ENCODE results near the gene SCIMP.
"Not testable (repeated sequence)": the region's sequence is repeated elsewhere in the genome, so short reads cannot be mapped to it uniquely, and the experiment has no call there.

The SCIMP gene

DNA sequence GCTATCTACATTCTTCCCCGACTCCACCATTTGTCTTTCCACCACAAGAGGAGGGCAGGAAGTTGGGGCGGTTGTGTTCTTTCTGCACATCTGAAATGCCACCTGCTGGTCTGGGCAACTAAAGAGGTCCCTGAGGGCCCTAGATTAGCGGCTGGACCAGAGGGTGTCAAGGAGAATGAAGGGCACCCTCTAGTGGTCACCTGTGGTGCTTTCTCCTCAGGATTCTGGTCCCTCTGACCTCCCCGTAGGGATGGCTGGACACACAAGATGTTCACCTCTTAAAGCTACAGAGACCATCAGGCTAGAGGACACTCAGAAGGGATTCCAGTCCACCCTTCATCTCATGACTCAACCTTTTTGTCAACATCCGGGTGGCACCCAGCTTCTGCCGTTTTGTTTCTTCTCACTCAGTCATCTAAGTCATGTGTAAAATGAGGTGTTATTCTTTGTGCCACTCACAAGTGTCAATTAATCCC lies 2.9 kb upstream of the SCIMP start:
- peak; percentile 58 for DNase-seq (ENCODE audit: low spot score)

DNA sequence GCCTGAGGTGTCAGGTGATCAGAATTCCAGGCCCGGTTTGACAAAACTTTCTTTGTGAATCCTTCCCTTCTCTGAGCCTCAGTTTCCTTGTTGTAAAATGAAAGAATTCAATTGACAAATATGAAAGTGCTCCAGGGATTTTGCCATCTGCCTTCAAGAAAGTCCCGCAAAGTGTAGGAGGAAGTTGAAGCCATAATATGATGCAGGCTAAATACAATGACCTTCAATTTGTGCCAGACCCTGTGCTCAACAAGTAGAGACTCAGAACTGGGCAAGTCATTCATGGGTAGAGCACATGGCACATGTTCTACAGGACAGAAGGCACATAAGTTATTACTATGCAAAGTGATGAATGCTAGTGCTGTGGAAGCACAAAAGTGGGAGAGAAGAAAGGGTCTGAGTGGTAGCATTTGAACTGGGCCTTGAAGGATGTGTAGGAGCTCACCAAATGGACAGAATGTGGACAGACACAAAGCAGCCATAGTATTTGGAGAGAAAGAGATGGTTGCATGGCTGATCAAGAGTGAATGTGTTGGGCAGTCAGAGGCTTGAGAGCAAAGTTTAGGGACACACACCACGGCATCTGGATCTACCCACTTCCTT lies 2.4 kb upstream of the SCIMP start:
- no peak for DNase-seq (ENCODE audit: low spot score)

DNA sequence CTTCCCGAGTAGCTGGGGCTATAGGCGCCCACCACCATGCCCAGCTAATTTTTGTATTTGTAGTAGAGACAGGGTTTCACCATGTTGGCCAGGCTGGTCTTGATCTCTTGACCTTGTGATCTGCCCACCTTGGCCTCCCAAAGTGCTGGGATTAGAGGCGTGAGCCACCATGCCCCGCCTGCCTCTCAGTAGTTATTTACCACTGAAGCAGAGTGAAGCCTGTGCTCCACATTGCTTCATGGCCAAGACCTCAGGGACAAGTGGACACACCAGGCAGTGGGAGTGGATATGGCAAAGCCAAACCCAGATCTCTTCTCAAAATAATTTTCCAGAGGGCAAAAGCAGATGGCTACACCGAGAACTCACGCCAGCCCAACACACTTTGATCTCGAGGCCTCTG lies 1.2 kb downstream of the SCIMP start:
- not testable (repeated sequence) for DNase-seq (ENCODE audit: low spot score)

DNA sequence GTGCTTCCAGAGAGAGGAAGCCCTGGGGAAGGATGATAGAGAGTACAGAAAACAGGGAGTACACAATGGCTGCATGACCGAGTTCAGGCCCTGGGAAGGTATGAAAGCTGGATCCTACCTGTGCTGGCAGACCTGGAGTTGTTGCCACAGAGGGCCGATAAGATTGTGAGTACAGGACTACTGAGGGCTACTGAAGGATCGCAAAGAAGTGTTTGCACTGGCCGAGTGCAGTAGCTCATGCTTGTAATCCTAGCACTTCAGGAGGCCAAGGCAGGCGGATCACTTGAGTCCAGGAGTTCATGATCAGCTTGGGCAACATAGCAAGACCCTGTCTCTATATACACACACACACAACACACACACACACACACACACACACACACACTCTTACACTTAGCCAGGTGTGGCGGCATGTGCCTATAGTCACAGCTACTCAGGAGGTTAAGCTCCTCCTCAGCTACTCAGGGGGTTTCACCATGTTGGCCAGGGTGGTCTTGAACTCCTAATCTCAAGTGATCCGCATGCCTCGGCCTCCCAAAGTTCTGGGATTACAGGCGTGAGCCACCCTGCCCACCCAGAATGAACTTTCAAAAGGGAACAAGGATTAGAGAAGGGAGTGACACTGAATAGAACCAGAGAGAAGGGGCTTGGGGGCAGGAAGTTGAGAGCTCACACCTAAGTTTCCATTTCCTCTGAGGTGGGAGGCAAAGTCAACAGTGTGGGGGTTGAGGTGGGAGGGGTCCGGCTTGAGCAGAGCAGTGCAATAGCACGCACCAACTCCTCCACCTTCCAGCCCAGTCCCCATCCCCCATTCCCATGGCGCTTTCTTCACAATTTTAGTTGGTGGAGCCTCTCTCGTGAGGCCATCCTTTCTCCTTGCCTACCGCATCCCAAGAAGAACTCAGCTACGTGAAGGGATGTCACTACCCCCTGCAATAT lies 7.5 kb downstream of the SCIMP start:
- no peak for DNase-seq (ENCODE audit: low spot score)

DNA sequence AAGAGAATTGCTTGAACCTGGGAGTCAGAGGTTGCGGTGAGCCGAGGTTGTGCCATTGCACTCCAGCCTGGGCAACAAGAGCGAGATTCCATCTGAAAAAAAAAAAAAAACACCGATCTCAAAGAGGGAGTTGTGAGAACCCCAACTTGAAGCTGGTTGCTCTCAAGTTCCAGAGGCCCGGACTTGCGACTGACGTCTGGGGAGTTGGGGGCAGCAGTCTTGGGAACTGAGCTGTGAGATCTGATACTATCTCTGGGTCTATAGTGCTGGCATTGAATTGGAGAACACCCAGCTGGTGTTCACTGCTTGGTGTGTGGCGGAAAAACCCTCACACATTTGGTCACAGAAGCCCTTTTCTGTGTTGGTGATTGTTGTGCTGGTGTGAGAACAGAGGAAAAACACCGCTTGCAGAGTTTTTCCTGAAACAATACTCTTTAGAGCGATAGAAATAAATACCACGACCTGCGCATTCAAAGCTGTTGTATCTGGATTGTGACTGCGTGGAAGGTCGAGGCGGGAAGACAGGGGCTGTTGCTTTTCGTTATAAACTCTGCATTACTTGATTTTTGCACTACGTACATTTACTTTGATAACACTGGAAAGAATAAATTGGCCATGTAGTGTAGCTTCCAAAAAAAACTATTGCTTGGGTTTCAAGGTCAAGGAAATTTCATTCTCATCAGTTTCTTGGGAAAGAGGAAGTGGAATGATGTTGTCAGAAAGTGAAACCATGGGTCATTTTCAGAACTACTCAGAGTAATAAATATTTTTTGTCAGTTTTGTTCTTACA lies 8.8 kb downstream of the SCIMP start:
- DNase-seq (ENCODE audit: low spot score): no peak

DNA sequence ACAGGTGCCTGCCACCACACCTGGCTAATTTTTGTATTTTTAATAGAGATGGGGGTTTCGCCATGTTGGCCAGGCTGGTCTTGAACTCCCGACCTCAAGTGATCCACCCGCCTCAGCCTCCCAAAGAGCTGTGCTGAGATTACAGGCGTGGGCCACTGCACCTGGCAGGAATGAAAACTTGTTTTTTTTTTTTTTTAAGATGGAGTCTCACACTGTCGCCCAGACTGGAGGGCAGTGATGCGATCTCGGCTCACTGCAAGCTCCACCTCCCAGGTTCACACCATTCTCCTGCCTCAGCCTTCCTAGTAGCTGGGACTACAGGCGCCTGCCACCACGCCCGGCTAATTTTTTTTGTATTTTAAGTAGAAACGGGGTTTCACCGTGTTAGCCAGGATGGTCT lies 12.7 kb downstream of the SCIMP start:
- not testable (repeated sequence) for DNase-seq (ENCODE audit: low spot score)

DNA sequence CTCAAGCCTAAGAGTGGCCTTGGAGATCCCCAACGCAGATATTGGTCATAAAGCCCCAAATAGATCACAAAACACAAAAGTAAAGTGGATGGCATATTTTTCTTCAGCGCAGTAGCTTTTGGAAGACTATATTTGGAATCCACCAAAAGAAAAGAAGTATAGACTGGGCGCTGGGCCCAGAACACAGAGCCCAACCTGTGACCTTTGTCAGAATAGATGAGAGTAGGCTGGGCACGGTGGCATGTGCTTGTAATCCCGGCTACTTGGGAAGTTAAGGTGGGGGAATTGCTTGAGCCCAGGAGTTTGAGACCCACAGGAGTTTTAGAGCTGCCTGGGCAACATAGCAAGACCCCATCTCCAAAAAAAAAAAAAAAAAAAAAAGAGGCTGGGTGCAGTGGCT lies 14.6 kb downstream of the SCIMP start:
- no peak for DNase-seq (ENCODE audit: low spot score)

DNA sequence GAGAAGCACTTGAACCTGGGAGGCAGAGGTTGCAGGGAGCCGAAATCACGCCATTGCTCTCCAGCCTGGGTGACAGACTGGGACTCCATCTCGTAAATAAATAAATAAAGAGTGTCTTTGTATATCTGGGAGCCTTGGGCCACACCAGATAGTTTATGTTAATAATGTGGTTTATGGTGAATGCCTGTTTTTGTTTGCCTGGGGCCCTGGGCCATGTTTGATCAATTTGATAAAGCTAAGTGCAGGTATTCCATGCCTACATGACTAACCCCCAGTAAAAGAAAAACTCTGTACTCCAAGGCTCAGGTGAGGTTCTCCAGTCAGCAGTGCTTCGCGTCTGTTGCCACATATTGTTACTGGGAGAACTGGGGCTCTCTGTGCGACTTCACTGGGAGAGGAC lies 15.1 kb downstream of the SCIMP start:
- no peak for DNase-seq (ENCODE audit: low spot score)

DNA sequence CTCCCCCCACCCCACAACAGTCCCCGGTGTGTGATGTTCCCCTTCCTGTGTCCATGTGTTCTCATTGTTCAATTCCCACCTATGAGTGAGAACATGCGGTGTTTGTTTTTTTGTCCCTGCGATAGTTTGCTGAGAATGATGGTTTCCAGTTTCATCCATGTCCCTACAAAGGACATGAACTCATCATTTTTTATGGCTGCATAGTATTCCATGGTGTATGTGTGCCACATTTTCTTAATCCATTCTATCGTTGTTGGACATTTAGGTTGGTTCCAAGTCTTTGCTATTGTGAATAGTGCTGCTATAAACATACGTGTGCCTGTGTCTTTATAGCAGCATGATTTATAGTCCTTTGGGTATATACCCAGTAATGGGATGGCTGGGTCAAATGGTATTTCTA lies 17.1 kb downstream of the SCIMP start:
- not testable (repeated sequence) for DNase-seq (ENCODE audit: low spot score)

DNA sequence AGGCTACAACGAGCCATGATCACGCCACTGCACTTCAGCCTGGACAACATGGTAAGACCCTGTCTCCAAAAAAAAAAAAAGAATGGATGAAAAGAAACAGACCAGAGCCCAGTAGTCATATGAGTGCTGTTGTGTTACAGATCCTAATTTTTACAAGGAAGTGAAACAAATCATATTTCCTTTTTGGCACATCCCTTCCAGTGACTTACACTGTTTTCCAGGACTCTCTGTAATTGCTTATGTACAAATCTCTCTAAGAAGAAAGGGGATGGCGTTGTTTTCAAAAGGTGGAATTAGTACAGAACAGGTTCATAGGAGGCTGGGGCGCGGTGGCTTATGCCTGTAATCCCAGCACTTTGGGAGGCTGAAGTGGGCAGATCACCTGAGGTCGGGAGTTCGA lies 23.2 kb downstream of the SCIMP start:
- DNase-seq (ENCODE audit: low spot score): no peak

DNA sequence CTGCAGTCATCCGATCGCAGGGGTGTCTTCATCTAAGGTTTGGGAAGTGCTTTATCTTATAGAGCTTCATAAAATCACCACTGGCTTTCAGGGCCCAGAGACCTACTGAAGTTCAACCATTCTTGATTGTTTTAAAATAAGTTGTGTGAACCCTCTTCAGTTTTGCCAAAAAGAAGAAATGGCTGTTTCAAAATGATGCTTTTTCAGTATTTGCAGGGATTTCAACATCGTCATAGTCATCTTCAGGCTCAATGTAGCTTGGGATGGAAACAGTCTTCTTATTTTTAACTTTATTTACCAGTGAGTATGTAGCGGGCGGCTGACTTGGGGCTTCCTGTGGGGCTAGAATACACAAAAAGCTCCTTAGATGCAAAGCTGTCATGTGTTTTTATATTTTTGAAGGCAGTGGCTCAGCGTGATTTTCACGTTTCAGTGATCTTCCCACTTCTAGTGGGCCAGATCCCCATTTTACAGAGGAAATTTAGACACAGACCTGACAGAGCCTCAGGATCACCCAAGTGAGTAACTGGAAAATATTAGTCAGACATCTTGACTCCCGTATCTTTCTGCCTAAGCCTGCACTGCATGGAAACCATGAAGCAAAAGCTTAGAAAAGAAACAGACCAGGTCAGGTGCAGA lies 23.9 kb downstream of the SCIMP start:
- DNase-seq (ENCODE audit: low spot score): no peak

DNA sequence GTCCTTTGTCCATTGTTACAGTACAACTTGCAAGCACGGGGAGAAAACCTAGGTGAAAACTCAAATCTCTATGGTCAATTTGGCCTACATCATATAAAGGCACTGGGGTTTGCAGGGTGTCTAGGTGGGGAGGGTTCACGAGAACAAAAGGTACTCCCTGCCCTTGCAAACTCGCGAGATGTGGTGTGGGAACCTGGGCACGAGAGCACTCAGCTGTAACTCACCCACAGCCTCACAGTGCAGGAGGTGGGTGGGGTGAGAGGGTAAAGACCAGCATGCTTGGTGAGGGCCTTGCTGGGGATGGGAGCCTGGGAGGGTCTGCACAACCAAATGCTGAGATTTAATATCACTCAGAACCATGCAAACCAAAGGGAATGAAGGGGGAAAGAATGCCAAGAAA lies 24.6 kb downstream of the SCIMP start:
- no peak for DNase-seq (ENCODE audit: low spot score)

DNA sequence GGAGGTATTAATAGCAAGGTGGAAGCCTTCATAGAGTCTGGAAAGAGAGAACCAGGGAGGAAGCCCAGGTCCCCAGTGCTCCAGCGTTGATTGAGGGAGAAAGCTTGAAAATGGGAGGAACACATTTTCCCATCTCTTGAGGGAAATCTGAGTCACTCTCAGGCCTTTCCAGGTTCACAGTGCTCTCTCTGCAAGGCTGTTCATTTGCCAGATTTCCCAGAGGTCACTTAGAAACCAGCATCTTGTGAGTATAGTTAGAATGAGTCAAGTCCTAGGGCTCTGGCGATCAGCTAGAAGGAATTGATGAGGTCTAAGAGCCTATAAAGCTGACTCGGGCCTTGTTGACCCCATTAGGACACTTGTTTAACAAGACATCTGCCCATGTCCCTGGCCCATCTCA lies 25.3 kb downstream of the SCIMP start:
- no peak for DNase-seq (ENCODE audit: low spot score)

DNA sequence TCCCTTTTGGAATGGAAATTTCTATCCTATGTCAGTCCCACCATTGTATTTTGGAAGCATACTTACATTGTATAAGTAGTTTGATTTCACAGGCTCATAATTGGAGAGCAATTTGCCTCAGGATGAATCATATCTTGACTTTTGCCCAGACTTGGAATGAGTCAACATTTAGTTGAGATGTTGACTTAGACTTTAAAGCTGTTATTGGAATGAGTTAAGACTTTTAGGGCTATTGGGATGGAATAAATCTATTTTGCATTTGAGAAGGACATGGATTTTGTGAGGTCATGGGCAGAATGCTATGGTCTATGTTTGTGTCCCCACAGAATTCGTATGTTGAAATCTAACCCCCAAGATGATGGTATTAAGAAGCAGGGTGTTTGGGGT lies 30.8 kb downstream of the SCIMP start:
- DNase-seq (ENCODE audit: low spot score): no peak

DNA sequence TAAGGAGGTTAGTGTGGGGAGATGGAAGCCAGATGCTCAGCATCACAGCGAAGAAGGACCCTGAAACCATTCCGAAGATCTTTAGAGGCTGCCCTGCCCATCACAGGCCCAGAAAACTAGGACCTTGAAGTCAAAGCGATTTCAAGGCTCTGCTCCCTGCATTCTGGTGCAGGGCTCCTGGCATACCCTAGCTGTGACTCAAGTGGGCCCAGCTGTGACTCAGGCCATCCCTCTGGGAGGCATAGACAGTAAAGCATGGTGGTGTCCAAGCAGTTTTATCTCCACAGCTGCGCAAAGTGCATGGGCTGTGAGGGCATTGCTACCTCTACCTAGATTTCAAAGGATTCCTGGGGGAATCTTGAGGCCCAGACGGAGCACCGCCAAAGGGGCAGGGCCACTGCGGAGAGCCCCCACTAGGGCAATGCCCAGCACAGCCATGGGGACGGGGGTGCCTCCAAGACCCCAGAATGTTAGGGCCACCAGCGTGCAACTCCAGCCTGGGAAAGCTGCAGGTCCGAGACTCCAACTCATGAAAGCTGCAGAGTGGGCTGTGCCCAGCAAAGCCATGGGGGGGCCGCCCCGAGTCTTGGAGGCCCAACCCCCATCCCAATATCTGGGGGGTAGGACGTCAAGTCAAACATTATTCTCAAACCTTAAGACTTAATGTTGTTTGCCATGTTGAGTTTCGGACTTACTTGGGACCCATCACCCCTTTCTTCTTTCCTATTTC lies 31.3 kb downstream of the SCIMP start:
- DNase-seq (ENCODE audit: low spot score): no peak

DNA sequence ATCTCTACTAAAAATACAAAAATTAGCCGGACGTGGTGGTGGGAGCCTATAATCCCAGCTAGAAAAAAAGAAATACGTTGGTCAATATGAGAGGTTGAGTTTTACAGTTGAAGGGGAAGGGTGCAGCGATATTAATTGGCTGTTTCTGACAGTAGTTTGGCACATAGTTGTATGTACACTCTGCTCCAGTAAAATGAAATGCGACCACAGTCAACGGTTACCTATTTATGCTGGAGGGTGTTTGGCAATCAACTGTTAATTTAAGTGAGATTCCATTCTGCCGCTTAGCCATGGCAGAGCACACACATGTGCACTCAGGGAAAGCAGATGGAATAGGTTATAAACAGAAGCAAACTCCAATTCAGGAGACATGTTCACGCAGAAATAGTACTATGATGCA lies 33.6 kb downstream of the SCIMP start:
- DNase-seq (ENCODE audit: low spot score): no peak

DNA sequence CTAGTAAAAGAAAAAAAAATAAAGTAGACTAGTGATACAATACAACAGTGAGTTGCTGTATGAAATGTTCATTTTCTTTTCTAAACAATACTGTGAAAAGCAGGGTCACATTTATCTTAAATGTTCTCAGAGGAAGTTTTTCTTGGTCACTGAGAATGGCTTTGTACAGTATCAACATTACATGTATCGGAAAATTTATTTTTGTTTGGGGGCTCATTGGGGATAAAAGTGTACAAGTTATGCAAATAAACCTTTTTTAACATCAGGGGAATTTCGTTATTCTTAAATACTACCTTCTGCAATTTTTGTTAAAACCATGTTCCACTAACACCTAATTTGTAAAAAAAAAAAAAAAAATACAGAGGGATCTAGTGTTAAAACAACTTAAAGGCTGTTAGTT lies 34.3 kb downstream of the SCIMP start:
- DNase-seq (ENCODE audit: low spot score): no peak

DNA sequence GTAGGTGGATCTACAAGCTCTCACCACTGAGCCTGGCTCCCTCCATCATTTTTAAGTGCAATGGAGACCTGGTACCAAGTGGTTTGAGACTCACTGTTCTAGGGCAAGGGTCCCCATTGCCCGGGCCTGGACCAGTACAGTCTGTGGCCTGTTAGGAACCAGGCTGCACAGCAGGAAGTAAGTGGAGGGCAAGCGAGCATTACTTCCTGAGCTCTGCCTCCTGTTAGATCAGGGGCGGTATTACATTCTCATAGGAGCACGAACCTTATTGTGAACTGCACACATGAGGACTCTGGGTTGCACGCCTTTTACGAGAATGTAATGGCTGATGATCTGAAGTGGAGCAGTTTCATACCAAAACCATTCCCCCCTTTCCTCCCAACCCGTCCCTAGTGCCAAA lies 36.2 kb downstream of the SCIMP start:
- no peak for DNase-seq (ENCODE audit: low spot score)

DNA sequence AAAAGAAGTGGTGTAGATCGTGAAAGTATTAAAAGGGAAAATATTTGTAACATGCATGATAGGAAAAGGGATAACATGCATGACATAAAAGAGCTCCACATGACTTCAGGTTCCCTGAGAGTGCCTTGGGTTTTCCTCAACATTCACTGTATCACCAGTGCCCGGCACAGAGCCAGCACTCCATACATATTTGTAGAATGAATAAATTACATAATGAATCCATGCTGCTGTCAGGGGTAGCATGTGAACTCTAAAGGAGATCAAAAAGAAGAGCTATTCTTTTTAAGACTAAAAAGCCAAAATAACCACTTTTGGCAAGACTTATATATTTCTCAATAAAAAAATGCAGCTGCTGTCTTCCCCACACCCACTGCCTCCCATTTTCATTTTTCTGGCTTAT lies 40.3 kb downstream of the SCIMP start:
- DNase-seq (ENCODE audit: low spot score): no peak

DNA sequence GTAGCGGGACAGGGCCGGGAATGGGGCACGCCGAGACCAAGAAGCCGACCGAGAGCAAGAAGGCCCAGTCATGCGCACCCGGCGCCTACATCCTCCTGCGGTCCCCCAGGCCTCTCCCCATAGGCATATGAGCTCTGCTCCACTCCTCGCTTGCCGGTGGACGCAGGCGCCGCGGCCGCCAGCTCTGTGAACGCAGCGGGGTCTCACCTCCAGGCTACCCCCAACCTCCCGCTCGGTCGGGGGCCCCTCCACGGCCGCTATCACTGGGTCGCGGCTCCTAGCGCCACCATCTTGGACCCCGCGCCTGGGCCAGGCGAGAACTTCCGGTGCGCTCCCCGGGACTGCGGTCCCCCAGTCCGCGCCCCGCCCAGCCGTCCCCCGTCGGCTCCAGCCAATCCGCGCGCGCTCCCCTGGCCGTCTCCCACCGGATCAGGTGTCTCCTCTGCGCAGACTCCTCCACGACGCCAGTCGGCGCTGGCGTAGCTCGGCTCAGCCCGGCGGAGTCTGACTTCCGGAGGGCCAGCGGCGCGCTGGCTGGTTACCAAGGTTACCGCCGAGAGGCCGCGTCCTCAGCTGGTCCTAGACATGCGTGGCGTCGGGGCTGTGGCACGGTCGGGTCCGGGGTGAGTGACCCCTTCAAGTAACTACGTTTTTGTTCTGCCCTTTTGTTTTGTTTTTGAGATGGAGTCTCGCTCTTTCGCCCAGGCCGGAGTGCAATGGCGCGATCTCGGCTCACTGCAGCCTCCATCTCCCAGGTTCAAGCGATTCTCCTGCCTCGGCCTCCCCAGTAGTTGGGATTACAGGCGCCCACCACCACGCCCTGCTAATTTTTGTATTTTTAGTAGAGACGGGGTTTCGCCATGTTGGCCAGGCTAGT lies 42.9 kb downstream of the SCIMP start, which contains the start of gene ZNF594:
ZNF594 (minus strand) TSS at position 328 of the 877 bp plus-strand sequence. CDS start 7,612 bp downstream, outside the sequence.
- DNase-seq (ENCODE audit: low spot score): peak; percentile 81

Data from hematopoietic multipotent progenitor cell treated with erythropoietin and hydrocortisone succinate and interleukin-3 and kit ligand, for 17 days (in vitro differentiated cells).